ENCODE results near the gene BTBD19.
A peak's percentile ranks its signal among the peaks of the same experiment; 100 is the strongest.
"Not testable (repeated sequence)": the region's sequence is repeated elsewhere in the genome, so short reads cannot be mapped to it uniquely, and the experiment has no call there.

The BTBD19 gene

DNA sequence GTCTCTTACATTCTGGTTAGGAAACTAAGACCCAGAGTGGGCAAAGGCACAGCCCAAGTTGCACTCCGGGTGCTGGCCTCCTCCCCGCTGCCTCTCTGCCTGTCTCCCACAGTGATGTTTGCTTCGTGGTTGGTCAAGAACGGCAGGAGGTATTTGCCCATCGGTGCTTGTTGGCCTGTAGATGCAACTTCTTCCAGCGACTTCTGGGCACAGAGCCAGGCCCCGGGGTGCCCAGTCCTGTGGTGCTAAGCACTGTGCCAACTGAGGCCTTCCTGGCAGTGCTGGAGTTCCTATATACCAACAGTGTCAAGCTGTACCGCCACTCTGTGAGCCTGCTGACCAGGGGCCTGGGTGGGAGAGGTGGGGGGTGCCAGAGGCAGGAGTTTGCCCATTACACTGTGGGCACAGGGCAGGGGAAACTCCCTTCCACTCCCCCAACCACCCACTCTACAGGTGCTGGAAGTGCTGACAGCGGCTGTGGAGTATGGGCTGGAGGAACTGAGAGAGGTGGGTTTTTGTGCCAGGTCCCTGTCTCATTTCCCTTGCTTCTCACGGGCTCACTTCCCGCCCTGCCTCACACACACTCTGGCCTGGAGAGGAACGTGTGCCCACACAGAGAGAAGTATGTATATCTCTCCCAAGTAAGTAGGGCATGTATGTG, 1.9 kb downstream of the BTBD19 start:
- DNase-seq, result peak; percentile 52

- not testable (repeated sequence) for DNase-seq
These were observed 2.4 kb downstream of the BTBD19 start for GRCh38 chr1:44810762-44811105.

DNA sequence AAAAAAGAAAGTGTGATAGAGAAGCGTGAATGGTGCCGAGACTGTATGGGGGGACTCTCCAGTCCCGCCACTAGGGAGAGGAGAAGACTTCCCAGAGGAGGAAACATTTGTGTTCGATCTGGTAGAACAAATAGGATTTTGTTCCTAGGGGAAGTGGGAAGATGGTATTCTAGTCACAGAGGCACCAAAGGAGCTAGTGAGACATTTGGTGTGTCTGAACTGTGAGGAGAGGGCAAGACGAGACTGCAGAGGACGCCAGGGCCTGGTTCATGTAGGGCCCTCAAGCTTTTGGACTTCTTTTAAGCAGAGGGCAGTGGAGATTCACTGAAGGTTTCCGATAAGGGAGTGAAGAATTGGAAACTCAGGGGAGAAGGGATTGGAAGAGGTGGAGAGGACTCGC, 2.9 kb downstream of the BTBD19 start:
- no peak for DNase-seq

GRCh38 chr1:44812822-44813543, 4.7 kb downstream of the BTBD19 start:
- no peak for DNase-seq

DNA sequence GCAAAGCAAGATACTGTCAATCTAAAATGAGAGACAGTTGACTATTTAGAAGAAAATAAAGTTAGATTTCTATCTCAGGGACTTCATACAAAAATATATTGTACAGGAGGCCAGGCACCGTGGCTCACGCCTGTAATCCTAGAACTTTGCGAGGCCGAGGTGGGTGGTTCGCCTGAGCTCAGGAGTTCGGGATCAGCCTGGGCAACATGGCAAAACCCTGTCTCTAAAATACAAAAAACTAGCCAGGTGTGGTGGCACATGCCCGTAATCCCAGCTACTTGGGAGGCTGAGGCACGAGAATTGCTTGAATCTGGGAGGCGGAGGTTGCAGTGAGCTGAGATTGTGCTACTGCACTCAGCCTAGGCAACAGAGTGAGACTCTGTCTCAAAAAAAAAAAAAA, 7.6 kb downstream of the BTBD19 start:
- DNase-seq, result not testable (repeated sequence)

GRCh38 chr1:44817307-44817706, 9.0 kb downstream of the BTBD19 start:
- DNase-seq, result no peak

DNA sequence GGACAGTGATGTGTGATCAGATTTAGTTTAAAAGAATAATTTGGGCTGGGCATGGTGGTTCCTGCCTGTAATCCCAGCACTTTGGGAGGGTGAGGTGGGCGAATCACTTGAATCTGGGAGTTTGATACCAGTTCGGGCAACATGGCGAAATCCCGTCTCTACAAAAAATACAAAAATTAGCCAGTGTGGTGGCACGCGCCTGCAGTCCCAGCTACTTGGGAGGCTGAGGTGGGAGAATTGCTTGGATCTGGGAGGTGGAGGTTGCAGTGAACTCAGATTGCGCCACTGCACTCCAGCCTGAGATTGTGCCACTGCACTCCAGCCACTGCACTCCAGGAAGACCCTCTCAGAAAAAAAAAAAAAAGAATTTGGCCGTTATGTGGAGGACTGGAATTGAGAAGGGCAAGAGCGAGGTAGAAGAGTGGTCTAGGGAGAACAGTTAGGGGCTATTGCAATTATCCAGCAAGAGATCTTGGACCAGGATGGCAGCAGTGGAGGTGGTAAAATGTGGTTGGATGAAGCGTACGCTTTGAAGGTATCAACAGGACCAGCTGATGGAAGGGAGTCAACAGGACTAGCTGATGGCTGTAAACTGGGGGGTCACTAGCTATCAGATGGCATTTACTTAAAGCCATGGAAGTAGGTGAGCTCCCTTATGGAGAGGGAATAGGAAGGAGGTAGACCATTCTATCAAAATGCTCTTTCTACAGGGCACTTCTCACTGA, 9.6 kb downstream of the BTBD19 start:
- DNase-seq, result no peak

DNA sequence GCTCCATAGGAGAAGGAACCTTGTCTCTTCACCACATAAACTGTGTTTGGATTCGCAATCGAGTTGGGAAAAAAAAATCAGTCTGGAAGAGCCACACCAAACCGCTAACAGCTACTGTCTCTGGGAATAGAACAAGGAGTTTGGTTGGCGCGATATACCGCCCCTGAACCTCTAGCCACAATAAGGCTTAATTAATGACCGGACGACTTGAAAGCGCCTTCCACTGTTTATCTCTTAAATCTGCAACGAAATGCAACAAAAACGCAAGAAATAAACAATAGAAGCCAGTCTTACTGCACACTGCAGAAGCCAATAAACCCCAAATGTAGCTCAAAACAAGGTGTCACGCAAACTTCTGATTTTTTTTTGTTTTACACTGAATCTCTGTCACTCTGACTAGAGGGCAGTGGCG, 10.9 kb downstream of the BTBD19 start:
- DNase-seq, result peak; percentile 85

DNA sequence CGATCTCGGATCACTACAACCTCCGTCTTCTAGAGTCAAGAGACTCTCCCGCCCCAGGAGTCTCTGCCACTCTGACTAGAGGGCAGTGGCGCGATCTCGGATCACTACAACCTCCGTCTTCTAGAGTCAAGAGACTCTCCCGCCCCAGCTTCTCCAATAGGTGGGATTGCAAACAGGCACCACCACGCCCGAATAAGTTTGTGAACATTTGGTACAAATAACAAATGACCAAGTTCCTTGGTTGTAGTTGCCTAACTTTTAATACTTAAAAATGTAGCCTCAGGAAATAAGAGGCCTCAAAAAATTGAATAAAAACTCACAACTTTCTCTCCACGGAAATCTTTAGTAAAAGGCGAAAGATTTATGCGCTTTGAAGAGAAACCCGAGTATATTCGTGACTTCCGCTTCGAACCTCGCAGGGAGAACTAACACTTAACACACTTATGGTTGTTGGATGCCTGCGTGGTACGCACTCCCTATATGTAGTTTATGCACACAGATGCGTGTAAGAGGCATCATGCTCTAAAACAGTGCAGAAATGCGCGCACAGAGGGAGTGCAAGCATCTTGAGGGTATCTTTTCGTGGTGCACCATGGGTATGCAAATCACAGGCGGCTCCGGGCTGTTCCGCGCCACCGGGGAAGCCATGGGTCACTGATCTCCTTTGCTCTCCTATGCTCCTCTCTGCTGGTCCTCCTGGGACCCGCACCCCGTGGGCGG, 11.4 kb downstream of the BTBD19 start:
- peak; percentile 91 for DNase-seq

- no peak for DNase-seq
These were observed 12.3 kb downstream of the BTBD19 start for GRCh38 chr1:44820328-44821239.

GRCh38 chr1:44821240-44821715, 13.0 kb downstream of the BTBD19 start:
- no peak for DNase-seq

DNA sequence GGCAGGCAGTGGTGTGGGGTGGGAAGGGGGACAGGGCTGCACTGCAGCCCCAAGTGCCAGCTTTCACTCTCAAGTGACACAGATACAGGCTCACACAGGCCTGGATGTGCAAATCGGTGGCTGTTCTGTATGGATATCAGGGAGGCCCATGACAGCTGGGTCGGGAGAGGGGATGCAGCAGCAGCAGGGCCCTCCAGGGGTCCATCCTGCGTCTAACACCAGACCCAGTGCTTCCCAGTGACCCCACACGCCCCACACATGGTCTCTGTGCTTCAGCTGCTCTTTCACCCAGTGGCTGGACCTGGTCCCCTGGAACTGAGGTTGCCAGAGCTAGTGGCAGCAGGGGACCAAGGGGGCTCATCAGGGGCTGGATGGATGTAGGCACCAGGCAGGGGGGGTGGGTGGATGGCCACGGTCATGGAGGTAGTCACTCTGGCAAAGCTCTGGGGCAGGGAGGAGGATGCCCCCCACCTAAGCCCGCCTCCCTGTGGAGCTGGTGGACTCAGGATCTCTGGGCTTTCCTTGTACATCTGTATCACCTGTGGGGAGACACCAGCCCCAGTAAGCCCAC, 13.9 kb downstream of the BTBD19 start:
- DNase-seq, result no peak

DNA sequence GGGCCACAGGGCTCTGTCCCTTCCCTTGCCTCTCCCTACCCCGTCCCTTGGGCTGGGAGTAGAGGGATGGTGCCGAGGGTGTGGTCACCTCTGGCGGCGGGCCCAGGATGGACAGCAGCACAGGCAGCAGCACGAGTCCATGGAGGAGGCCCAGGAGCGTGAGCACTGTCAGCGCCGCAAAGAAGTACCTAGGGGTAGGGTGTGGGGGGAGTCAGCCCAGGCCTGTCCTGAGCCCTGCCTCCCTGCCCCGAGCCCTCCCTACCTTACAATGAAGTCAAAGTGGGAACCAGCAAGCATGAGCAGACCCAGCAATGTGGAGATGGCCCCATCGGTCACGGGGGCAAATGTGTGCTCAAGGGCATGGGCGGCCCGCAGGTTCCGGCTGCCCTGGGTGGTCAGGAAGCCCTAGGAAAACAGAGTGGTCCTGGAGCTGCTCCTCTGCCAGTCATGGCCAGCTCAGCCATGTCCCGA, 14.7 kb downstream of the BTBD19 start:
- no peak for DNase-seq

DNA sequence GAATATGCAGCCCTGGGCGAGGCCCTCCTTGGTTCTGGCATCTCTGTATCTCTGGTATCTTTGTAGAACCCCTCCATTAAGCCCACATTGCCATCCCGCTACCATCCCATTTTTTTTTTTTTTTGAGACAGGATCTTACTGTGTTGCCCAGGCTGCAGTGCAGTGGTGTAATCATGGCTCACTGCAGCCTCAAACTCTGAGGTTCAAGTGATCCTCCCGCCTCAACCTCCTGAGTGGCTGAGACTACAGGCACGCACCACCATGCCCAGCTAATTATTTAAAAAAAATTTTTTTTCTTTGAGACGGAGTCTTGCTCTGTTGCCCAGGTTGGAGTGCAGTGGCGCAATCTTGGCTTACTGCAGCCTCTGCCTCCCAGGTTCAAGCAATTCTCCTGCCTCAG, 16.1 kb downstream of the BTBD19 start:
- not testable (repeated sequence) for DNase-seq

GRCh38 chr1:44826375-44827196, 18.3 kb downstream of the BTBD19 start:
- DNase-seq, result no peak

DNA sequence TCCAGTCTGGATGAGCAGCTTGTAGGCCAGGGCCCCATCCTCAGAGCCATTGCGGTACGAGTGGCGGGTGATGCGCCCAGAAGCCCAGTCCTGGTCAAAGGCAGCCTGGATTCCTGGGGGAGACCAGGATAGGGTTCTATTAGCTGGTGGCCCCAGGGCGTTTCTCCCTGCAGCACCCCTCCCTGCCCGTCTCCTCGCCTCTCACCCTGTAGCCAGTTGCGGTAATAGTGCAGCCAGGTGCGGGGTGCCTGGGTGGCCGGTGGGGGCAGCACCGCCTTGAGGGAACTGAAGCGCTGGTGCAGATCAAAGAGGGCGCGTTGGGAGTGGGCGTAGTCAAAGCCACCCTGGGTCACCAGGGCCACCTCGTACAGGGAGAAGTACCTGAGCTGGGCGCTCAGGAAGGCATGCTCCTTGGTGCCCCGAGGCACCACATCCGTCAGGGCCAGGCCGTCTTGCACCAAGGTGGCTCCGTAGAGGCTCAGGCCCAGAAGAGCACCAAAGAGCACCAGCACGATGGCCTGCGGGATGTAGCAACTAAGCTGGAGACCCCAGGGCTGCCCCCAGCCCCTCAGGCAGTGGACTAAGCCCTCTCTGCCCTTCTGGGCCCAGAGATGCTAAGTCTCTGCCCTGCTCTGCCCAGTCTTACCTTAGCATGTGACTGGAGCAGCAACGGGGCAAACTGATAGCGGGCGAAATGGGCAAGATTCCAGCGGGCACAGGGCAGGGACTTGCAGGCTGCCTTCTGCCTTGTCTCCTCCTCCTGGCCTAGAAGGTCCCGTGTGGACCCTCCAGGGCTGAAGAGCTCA, 19.1 kb downstream of the BTBD19 start:
- no peak for DNase-seq

DNA sequence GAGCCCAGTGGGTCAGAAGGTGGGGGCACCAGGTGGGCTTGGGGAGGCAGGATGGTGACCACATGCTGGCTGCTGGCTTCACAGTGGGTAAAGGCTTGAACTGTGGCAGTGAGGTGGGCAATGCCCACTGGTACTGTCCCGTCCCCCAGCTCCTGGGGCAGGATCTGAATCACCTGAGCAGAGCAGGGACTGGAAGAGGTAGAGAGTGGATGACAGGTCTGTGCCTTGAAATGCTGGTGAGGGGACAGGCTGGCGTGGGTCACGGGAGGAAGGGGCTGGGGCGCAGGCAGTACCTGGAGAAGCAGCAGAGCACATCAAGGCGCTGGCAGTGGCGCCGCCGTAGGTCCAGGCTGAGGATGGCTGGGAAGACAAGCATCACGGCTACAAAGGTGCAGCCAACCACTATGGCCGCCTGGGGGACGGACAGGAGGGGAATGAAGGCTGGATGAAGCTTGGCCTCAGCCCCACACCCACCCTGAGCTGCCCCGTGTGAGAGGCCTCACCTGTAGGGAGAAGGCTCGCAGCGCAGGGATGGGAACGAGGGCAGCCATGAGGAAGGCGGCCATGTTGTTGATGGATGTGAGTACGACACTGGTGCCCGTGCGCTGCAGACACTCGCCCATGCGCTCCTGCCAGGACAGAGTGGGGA, 19.8 kb downstream of the BTBD19 start:
- DNase-seq, result no peak

DNA sequence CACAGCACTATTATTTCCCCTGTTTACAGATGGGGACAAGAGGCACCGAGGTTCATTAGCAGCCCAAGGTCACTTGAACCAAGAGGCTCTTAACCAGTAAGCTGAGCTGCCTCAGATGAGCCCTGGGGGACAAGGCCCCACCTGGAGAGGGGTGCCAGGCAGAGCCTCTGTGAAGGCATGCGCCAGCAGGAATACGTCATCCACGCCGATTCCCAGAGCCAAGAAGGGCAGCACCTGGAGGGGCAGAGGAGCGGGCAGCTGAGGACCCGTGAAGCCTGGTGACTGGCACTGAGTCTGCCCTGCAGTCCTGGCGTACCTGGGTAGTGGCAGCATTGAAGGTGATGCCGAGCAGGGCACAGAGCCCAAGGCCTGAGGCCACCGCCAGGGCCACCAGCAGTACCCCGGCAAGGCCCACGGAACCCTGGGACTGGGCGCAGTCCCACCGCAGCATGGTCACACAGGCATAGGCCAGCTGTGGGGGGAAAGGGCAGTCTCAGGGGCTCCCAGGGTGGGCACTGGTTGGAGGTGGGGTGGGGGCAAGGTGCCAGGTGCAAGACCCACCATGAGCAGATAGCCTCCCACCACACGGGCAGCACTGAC, 20.6 kb downstream of the BTBD19 start:
- no peak for DNase-seq

Measured in T1000 (cell line).